HEK293T (cell line): ENCODE measurements around the gene AP1G2.

ENCODE experiments used
- ELF4 ChIP-seq: fragments of 450-650 bp; IDR thresholded peaks from 2 replicates; pipeline ENCODE4 v1.6.1; 2017; ENCODE audit warnings: antibody characterized with exemption
- LEF1 ChIP-seq: fragments of 450-650 bp; IDR thresholded peaks from 2 replicates; pipeline ENCODE4 v1.6.1; 2017; ENCODE audit warnings: mild to moderate bottlenecking, borderline replicate concordance

GRCh38 chr14:23555882-23556699 lies 11.5 kb downstream of the AP1G2 start, which contains the start of gene THTPA:
- TF ChIP-seq LEF1 (no peak), ELF4 (peak; percentile 71; the same call in 1 of the 2 replicates)
